Stimulated activated CD4-positive, alpha-beta T cell treated with anti-CD3 and anti-CD28 coated beads, Interleukin-1b, Interleukin-23, amount 100 ng/mL, for 1 hour (primary cell): ENCODE results near the gene CLSTN2.

Source experiments
- DNase-seq, 2 donors: peaks; one replicate each; pipeline ENCODE4 v3.0.0-alpha.2; 2020; ENCODE audit warnings: low read depth in 2 of 2

Gene CLSTN2

GRCh38 chr3:140093742-140094141 is 158.8 kb downstream of the CLSTN2 start:
- DNase-seq = no peak

GRCh38 chr3:140094487-140094886 is 159.5 kb downstream of the CLSTN2 start:
- DNase-seq = no peak

- no peak for DNase-seq
Measured at GRCh38 chr3:140096037-140096436, 161.1 kb downstream of the CLSTN2 start.

- no peak for DNase-seq
Measured at GRCh38 chr3:140097874-140098635, 163.1 kb downstream of the CLSTN2 start.

GRCh38 chr3:140100479-140100878 is 165.5 kb downstream of the CLSTN2 start:
- no peak for DNase-seq

- DNase-seq = no peak
Measured at GRCh38 chr3:140103166-140103565, 168.2 kb downstream of the CLSTN2 start.

- DNase-seq = no peak
Measured at GRCh38 chr3:140103986-140104645, 169.1 kb downstream of the CLSTN2 start.

- DNase-seq = no peak
Measured at GRCh38 chr3:140113996-140114788, 179.2 kb downstream of the CLSTN2 start.

- no peak for DNase-seq
Measured at GRCh38 chr3:140114789-140115080, 179.8 kb downstream of the CLSTN2 start.

- no peak for DNase-seq
Measured at GRCh38 chr3:140117096-140117526, 182.1 kb downstream of the CLSTN2 start.

GRCh38 chr3:140122183-140122582 is 187.2 kb downstream of the CLSTN2 start:
- DNase-seq = no peak

- no peak for DNase-seq
Measured at GRCh38 chr3:140128217-140128616, 193.2 kb downstream of the CLSTN2 start.

- no peak for DNase-seq
Measured at GRCh38 chr3:140128631-140129030, 193.6 kb downstream of the CLSTN2 start.

- no peak for DNase-seq
Measured at GRCh38 chr3:140129768-140130284, 194.8 kb downstream of the CLSTN2 start.

GRCh38 chr3:140131895-140132294 is 196.9 kb downstream of the CLSTN2 start:
- no peak for DNase-seq

- no peak for DNase-seq
Measured at GRCh38 chr3:140134231-140134965, 199.4 kb downstream of the CLSTN2 start.

GRCh38 chr3:140135461-140135860 is 200.5 kb downstream of the CLSTN2 start:
- DNase-seq = no peak

- no peak for DNase-seq
Measured at GRCh38 chr3:140143367-140144069, 208.5 kb downstream of the CLSTN2 start.

- DNase-seq = no peak
Measured at GRCh38 chr3:140145528-140145927, 210.5 kb downstream of the CLSTN2 start.

- DNase-seq = no peak
Measured at GRCh38 chr3:140146668-140147067, 211.7 kb downstream of the CLSTN2 start.

- no peak for DNase-seq
Measured at GRCh38 chr3:140147965-140148490, 213.0 kb downstream of the CLSTN2 start.
